Measurements from ENCODE around the gene PAH.

Gene PAH

DNA sequence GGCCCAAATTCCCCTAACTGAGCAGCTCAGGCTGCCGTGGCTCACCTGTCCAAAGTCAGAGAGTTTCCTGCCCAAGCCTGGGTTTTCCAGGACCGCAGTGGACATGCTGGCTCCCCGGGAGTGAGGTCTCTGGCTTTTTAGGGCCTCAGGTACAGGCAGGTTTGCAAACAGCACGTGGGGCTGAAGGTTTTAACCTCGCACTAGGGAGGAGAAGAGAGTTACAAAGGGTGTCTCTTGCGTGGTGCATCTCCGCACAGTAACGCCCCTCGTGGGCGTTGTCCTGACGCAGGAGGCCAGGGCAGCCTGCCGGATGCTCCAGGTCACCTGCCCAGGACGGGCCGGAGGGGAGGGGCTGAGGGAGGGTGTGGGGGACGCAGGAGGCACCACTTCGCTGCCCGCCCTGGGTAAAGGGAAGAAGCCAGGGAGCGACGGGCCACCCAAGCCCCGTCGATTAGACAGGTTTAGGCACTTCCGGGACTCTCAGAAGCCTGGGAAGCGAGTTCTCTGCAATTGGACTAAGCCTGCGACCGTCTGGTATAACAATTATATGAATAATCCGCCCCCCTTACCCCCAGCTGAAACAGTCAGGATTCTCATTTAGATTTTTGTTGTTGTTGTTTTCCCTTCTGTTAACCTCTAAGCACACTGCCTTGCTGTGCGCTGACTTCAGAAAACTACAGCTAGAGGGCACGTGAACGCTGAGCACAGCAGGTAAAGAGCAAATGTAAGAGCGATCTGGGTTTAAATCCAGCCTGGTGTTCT lies at the start of gene PAH:
PAH (minus strand) TSS at position 219 of the 762 bp plus-strand sequence; CDS start at position 105, 114 bp downstream.
- no peak within 1 kb of the TSS for H3K4me3 ChIP-seq (replicated peaks; ENCODE audit: low read depth, low read length)
- DNase-seq (ENCODE audit: low read depth) = no peak
- no peak for TF ChIP-seq CTCF (IDR thresholded peaks at IDR 0.05; ENCODE audit: low read length, missing control alignments)

DNA sequence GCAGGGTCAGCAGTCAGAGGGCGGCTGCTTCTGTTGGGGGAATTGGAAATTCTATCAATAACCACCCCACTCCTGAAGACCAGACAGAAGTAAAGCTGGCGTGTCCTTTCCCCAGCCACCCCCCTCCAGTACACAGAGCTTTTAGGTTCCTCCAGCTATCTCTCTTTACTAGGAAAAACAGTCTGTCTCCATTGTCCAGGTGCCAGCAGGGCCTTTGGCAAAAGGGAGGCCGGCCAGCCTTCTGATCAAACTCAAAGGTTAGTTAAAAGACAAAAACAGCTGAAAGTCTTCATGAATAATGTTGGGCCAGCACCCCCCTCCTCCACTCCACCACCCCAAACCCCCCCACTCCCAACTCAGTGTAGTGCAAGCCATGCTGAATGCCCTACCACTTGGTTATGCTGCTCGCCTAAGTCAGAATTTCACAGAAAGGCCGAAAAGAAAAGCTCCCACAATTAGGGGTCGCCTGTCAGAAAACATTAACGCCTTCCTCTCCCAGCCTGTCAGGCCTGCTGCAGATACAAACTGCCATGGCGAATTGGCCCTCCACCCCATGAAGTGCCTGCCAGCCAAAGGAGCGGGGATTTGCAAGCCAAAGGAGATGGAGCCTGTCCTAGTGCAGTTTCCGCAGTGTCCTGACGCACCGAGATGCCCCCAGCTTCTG lies 49.3 kb upstream of the PAH start:
- no peak for TF ChIP-seq CTCF (IDR thresholded peaks at IDR 0.05; ENCODE audit: low read length, missing control alignments)
- no peak overlapping the region for H3K4me3 ChIP-seq (replicated peaks; ENCODE audit: low read depth, low read length)
- no peak for DNase-seq (ENCODE audit: low read depth)

DNA sequence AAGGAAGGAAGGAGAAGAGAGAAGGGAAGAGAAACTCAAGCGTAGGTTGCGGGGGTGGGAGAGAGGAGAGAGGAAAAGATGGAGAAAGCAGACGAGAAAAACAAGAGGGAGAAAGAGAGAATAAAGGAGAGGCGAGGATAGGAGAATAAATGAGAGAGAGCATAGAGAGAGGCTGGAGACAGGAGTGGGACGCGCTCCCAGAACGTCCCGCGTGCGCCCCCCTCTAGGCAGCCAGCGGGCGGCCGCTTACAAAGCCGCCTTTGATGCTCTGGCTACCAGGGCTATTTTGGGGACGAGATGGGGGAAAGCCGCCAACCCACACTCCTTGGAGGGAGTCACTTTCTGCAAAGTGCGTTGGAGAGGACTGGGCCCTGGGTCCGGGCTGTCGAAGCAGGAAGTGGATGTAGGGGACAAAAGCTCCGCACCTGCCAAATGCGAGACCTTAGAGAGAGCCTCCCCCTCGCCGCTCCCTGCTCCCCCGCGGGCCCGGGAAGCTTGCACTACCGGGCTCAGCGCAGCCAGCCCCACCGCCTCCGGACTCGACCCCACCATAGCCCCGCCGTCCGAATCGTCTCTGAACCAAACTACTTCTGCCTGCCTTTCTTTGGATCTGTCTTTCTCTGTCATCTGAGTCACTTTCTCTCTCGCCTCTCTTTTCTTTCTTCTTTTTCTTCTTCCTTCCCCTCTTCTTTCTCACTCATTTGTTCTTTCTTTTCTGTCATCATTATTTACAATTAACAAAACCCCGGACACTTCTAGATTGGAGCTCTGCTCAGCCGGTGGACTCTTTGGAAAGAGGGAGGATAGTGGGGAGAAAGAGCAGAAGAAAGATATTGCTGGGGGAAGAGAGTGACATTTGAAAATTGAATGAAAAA lies 48.5 kb upstream of the PAH start:
- no peak for DNase-seq (ENCODE audit: low read depth)
- H3K4me3 ChIP-seq (replicated peaks; ENCODE audit: low read depth, low read length) = no peak overlapping the region
- TF ChIP-seq CTCF (IDR thresholded peaks at IDR 0.05; ENCODE audit: low read length, missing control alignments) = no peak

DNA sequence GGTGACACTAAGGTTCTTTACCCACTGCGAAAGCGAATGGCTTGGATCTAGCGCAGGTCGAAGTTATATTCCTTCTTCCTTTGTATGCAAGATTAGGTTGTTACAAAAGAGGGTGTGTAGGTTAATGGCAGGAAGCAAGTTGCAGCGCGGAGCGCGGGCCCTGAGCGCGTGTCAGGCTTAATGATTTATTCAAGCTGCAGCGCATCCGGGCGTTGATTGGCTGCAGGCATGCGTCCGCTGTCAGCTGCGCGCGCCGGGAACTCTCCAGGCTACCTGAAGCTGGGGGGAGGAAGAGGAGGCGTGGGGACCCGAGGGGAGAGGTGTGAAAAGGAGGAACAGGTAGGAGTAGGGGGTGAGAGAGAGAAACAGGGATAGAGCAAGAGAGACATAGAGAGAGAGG lies 47.8 kb upstream of the PAH start:
- DNase-seq (ENCODE audit: low read depth) = no peak
- TF ChIP-seq CTCF (IDR thresholded peaks at IDR 0.05; ENCODE audit: low read length, missing control alignments) = no peak
- no peak overlapping the region for H3K4me3 ChIP-seq (replicated peaks; ENCODE audit: low read depth, low read length)

GRCh38 chr12:102963796-102964195 lies 46.8 kb upstream of the PAH start:
- TF ChIP-seq CTCF (IDR thresholded peaks at IDR 0.05; ENCODE audit: low read length, missing control alignments) = no peak
- no peak overlapping the region for H3K4me3 ChIP-seq (replicated peaks; ENCODE audit: low read depth, low read length)
- DNase-seq (ENCODE audit: low read depth) = no peak

GRCh38 chr12:102962986-102963385 lies 45.9 kb upstream of the PAH start:
- H3K4me3 ChIP-seq (replicated peaks; ENCODE audit: low read depth, low read length) = no peak overlapping the region
- DNase-seq (ENCODE audit: low read depth) = no peak
- TF ChIP-seq CTCF (IDR thresholded peaks at IDR 0.05; ENCODE audit: low read length, missing control alignments) = no peak
